ENCODE measurements around the gene PPP1R26. TPM values are rescaled to one million over a fixed set of nuclear protein-coding genes. Genes with fewer than 3 reads are reported as not detected.

The PPP1R26 gene
- total and polyA plus RNA-seq, 2 of the 8 experiments (the other 6 are each of a cell fraction or from before 2014, with no cell fraction given) = 9.8 to 32.7 TPM

GRCh38 chr9:135487281-135488012, 7.9 kb downstream of the PPP1R26 start (continued):
- TF ChIP-seq CHD7 (IDR thresholded peaks at IDR 0.05; ENCODE audit: insufficient replicate concordance, low read length) (no peak), POLR2A (IDR thresholded peaks at IDR 0.05; ENCODE audit: control extremely low read depth in 1 of 2, low read depth in 2 of 2, low read length in 2 of 2) (no peak), BRCA1 (IDR thresholded peaks at IDR 0.05; ENCODE audit: low read depth, low read length) (no peak), TAF7 (optimal IDR thresholded peaks at IDR 0.05; ENCODE audit: borderline replicate concordance, low read depth, low read length) (no peak), ATF3 (IDR thresholded peaks at IDR 0.05; ENCODE audit: insufficient read depth, low read depth, low read length) (no peak), SAP30 (IDR thresholded peaks at IDR 0.05; ENCODE audit: insufficient read depth, insufficient replicate concordance, low read length) (no peak), BCL11A (IDR thresholded peaks at IDR 0.05; ENCODE audit: low read depth in 2 of 2, low read length in 2 of 2) (no peak), CREB1 (IDR thresholded peaks at IDR 0.05) (no peak)
